ENCODE measurements around the gene NPHP4. TPM values are rescaled to one million over a fixed set of nuclear protein-coding genes. Genes with fewer than 3 reads are reported as not detected.

Gene NPHP4
- total RNA-seq, 1 donor from 2014 or later: 3.7 TPM

DNA sequence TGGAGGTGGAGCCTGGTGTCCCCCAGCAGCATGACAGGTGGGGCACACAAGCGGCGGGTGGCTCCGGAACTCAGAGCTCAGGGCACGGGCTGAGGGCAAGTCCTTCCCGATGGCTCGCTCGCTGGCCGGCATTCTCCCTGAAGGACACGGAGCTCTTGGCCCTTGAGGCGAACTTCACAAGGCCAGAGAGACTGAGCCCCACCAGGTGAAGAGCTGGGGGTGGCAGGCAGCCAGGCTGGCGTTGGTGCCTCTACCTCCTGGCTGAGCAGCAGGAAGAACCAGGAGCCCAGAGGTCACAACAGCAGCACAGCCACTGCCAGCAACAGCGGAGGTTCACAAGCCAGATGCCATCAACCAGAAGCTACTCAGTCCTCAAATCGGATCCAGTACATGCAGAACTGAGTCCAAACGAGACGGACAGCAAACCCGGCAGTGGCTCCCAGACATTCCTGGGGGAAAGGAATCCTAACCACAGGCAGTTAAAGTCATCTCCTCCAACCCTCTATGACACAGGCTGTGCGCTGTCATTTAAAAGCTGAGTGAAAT is 54.1 kb downstream of the NPHP4 start:
- Histone ChIP-seq H3K4me3 (no peak overlapping the region), H3K4me1 (no peaks in the 10 kb centered on the region), H3K36me3 (peaks cover 20% of the 10 kb centered on the region), H3K27ac (replicated peaks) (no peak overlapping the region), H3K9me3 (replicated peaks) (no peaks in the 10 kb centered on the region), H3K27me3 (ENCODE audit: low read depth) (no peaks in the 10 kb centered on the region)
- TF ChIP-seq CTCF (IDR thresholded peaks at IDR 0.05; ENCODE audit: borderline replicate concordance): no peak
- DNase-seq: no peak
- intact Hi-C loops (cut with micrococcal nuclease): no loop called here

DNA sequence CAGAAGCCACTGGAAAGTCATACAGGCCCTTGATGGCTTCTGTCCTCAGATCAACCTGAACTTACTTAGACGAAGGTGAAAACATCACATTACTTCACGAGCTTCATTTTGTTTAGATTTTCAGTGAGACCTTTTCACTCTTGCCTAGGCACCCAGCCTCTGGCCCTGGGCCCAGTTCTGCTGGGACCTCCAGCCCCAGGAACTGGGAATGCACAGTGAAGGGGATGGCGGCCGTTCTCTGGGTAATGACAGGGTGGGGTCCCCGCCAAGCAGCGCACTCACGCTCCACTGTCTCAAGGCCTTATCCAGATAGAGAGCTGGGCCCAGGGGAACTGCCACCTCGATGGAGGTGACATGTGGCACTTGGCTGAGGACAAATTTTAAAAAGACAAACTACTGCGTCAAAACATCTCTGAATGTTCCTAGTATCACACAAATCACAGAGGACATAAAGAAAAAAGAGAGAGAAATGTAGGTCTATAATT is 54.8 kb downstream of the NPHP4 start:
- intact Hi-C loops (cut with micrococcal nuclease): no loop called here
- no peak overlapping the region for H3K4me3 ChIP-seq
- H3K27me3 ChIP-seq (ENCODE audit: low read depth): no peaks in the 10 kb centered on the region
- no peaks in the 10 kb centered on the region for H3K4me1 ChIP-seq
- no peak for DNase-seq
- no peak overlapping the region for H3K27ac ChIP-seq (replicated peaks)
- H3K36me3 ChIP-seq: peaks cover 27% of the 10 kb centered on the region
- no peak for TF ChIP-seq CTCF (IDR thresholded peaks at IDR 0.05; ENCODE audit: borderline replicate concordance)
- H3K9me3 ChIP-seq (replicated peaks): no peaks in the 10 kb centered on the region

DNA sequence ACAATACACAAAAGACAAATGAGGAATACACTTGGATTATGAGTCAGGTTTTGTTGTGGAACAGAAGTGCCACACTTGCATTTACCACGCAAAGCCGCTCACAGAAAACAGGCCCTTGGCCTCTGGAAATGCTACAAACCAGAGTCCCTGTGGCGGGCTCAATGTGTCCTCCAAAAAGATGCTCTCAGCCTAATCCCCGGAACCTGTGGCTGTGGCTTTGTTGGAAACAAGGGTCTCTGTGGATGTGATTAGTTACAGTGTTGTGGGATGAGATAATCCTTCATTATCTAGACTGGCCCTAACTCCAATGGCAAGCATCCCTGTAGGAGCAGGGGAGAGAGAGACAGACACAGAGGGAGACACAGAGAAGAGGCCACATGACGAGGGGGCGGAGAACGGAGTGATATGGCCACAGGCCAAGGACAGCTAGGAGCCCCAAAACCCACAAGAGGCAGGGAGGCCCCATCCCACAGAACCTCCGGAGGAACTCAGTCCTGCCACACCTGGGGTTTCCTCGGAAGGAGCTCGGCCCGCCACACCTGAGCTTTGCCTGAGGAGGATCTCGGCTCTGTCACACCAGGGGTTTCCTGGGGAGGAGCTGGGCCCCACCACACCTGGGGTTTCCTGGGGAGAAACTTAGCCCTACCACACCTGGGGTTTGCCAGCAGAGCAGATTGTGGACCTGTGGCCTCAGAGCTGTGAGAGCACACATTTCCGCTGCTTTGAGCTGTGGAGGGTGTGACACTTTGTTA is 55.4 kb downstream of the NPHP4 start:
- no peaks in the 10 kb centered on the region for H3K27me3 ChIP-seq (ENCODE audit: low read depth)
- intact Hi-C loops (cut with micrococcal nuclease): no loop called here
- no peak for DNase-seq
- peaks cover 33% of the 10 kb centered on the region for H3K36me3 ChIP-seq
- no peak overlapping the region for H3K4me3 ChIP-seq
- H3K9me3 ChIP-seq (replicated peaks): no peaks in the 10 kb centered on the region
- no peaks in the 10 kb centered on the region for H3K4me1 ChIP-seq
- H3K27ac ChIP-seq (replicated peaks): no peak overlapping the region
- no peak for TF ChIP-seq CTCF (IDR thresholded peaks at IDR 0.05; ENCODE audit: borderline replicate concordance)

- peaks cover 36% of the 10 kb centered on the region for H3K36me3 ChIP-seq
- no peak overlapping the region for H3K27ac ChIP-seq (replicated peaks)
- H3K4me3 ChIP-seq: no peak overlapping the region
- H3K9me3 ChIP-seq (replicated peaks): no peaks in the 10 kb centered on the region
- no peak for DNase-seq
- intact Hi-C loops (cut with micrococcal nuclease): no loop called here
- TF ChIP-seq CTCF (IDR thresholded peaks at IDR 0.05; ENCODE audit: borderline replicate concordance): no peak
- no peaks in the 10 kb centered on the region for H3K4me1 ChIP-seq
- no peaks in the 10 kb centered on the region for H3K27me3 ChIP-seq (ENCODE audit: low read depth)
Measured at GRCh38 chr1:5936126-5936525, 56.1 kb downstream of the NPHP4 start.

DNA sequence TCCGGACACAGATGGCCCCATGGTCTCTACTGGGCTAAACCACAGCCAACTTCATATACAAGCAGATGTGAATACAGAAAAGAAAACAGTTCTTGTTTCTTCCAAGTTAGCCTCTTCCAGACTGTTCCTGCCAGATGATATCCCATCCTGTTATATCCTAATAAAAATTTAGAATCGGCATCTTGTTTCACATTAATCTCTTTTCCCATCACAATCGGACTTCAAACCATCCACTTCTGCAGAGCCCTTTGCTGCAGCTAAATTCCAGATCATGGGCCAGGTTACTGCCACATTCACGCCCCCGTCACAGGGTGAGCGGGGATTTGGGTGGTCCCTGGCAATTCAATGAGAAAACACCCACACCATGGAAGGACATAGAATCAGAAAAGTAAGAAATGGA is 57.2 kb downstream of the NPHP4 start:
- no peaks in the 10 kb centered on the region for H3K27me3 ChIP-seq (ENCODE audit: low read depth)
- intact Hi-C loops (cut with micrococcal nuclease): no loop called here
- no peak for TF ChIP-seq CTCF (IDR thresholded peaks at IDR 0.05; ENCODE audit: borderline replicate concordance)
- no peaks in the 10 kb centered on the region for H3K4me1 ChIP-seq
- H3K9me3 ChIP-seq (replicated peaks): no peaks in the 10 kb centered on the region
- H3K36me3 ChIP-seq: peaks cover 42% of the 10 kb centered on the region
- no peak for DNase-seq
- H3K27ac ChIP-seq (replicated peaks): no peak overlapping the region
- H3K4me3 ChIP-seq: no peak overlapping the region

All from left ventricle myocardium inferior (tissue), 1 donor.